GM21381 (cell line): ENCODE results near the gene CST9.
A peak's percentile ranks its signal among the peaks of the same experiment; 100 is the strongest.
"Not testable (repeated sequence)": the region's sequence is repeated elsewhere in the genome, so short reads cannot be mapped to it uniquely, and the experiment has no call there.

ENCODE experiments used
- ATAC-seq: cut with Tn5 transposase; IDR thresholded peaks from one replicate; pipeline ENCODE4 v1.9.1; 2021; ENCODE audit warnings: mild to moderate bottlenecking, moderate library complexity; ENCODE audit not compliant: unreplicated experiment

The CST9 gene

DNA sequence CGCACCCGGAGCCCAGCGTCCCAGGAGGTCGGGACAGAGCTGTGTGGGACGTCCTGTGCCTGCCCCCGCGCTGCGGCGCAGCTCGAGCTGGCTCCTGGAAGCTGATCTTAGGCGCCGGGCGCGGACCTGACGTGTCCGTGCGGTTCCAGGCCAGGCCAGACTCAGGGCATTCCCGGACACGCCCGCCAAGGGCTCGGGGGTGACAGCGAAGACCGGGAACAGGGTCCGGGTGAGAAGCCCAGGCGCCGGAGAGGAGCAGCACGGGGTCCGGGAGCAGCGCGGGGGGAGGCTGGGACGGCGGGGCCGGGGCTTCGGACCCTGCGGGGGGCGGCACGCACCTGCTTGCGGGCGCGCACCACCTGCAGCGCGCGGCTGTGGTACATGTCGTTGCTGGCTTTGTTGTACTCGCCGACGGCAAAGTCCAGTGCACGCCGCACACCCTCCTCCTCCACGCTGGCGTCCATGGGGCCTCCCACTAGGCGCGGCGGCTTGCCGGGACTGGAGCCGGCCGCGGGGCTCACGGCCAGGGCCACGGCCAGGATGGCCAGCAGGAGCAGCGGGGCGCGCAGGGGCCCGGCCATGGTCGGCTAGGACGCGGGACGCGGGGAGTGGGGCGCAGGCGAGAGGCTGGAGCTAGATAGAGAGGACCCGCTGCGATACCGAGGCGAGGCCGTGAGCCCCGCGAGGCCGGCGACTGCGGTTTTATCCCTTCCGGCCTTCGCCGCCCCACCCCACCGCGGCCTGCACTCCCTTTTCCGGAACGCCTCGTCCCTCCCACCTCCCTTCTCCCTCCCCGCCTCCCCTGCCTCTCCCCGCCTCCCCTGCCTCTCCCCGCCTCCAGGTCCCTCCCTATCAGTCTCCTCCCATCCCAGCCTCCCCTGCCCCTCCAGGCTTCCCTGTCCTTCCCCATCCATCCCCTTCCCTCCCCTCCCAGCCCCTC lies 31.8 kb upstream of the CST9 start, which contains the start of gene CST3:
Gene CST3 (minus strand): TSS at position 674 of the 940 bp plus-strand sequence. CDS start 93 bp downstream, at position 581.
- peak; percentile 54 for ATAC-seq

DNA sequence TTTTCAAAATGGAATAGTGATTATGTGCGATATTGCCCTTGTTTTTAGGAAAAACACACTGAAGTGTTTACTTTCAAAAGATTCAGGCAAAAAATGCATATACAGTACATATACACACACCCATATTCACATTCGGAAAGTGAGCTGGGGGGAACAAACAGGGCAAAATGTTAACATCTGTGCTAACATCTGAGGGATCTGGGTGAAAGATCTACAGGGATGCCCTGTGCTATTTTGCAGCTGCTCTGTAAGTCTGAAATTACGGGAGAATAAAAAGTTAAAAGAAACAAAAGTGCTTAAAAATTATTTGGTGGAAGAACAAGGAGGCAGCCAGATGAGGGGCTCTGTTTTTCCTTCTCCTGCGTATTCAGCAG lies 31.2 kb upstream of the CST9 start:
- no peak for ATAC-seq

DNA sequence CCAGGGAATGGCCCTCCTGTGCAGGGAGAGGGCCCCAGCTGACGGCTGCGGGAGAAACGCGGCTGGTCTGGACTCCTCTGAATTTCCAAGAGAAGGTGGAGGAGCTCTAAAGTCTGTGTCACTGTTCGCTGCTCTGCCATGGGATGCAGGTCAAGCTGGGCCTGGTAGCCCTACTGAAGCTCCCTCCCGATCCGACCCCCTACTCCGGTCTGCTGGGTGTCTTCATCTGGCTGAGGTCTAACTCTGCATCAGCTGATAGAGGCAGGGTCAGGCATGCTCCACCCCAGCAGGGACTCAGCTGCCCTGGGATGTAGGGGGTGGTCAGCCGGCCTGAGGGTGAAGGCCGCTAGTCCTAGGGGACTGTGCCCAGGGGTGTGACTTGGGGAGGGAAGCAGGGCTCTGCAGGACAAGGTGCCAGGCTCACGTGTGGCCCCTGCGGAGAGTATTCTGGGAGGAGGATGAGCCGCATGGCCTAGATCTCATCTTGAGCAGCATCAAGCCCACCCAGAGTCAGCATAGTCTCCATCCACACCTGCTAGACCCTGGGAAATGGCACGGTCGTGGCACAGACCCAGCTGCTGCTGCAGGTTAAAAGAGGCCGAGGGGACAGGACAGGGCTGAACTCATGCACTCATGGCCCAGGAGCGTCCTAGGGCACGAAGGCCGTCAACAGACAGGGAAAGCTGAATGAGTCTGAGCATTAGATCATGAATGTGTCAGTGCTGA lies 30.6 kb upstream of the CST9 start:
- ATAC-seq: no peak

DNA sequence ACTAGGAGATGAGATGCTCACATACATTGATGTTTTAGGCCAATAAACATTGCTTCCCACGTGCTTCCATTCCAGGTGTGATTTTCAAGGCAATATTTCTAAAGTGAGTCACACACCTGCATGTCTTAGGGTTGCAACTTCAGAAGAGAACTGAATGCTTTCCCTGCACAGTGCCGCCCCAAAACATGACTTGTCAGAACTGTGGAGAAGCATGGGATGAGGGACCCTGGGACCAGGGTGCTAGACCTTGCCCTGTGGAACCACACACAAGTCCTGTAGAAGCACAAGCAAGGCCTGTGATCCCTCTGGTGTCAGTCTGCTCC lies 30.0 kb upstream of the CST9 start:
- not testable (repeated sequence) for ATAC-seq

DNA sequence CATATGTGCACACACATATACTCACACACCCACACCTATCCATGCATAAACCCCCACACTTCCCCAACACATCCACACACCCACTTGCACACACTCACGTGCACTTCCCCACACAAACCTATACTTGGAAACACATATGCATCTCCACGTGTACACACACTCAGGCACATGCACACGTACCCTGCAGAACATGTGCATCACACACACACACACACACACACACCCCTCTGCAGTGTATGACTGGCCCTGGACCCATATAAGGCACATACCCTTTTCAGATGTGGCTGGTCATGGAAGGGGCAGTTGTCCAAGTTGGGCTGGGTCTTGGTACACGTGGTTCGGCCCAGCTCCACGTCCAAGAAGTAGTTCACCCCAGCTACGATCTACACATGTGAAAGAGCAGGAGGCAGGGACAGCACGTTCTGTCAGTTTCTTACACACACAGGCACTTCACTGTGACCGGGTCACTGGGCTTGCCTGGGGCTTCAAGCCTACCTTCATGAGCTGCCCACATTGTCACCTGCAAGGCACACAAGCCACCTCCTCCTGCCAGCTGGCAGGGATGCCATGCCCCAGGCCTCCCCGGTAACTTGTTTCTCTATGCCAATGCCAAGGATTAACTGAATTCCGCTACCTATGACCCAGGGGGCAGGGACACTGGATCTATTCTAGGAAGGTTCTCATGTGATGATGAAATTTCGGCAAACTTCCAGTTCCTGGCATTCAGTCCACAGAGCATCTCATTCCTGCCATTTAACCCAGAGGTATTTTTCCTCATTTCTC lies 29.5 kb upstream of the CST9 start:
- no peak for ATAC-seq

DNA sequence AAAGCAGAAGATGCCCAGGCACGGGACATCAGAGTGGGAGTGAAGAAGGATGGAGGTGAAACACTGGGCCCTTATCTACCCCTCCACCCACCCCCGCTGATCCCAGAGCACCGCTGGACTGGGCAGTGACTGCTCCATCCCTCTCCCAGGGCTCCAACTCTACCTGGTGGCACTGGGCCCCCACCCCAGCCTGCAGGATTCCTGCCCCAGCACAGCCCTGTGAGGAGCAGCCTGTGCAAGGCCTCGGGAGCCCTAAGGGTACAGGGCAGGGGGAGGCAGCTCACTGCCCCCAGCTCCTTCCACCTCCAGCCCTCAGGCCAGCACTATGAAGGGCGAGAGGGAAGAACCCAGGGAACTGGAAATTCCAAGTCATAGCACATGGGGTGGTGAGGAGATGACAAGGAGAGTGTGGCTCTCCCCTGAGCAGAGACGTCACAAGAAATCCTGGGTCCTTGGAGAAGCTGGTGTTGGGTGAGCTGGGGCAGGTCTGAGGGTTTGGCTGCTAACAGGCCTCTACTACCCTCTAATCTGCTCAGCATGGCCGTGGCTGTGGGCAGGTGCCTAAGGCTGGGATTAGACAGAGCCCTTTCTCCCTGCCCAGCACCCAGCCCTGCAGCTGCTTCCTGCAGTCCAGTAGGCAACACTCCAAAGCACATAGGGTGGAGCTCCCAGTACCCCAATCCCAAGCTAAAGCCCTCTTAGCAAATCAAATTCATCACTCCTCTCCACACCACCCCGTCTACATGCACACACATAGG lies 28.5 kb upstream of the CST9 start:
- no peak for ATAC-seq

DNA sequence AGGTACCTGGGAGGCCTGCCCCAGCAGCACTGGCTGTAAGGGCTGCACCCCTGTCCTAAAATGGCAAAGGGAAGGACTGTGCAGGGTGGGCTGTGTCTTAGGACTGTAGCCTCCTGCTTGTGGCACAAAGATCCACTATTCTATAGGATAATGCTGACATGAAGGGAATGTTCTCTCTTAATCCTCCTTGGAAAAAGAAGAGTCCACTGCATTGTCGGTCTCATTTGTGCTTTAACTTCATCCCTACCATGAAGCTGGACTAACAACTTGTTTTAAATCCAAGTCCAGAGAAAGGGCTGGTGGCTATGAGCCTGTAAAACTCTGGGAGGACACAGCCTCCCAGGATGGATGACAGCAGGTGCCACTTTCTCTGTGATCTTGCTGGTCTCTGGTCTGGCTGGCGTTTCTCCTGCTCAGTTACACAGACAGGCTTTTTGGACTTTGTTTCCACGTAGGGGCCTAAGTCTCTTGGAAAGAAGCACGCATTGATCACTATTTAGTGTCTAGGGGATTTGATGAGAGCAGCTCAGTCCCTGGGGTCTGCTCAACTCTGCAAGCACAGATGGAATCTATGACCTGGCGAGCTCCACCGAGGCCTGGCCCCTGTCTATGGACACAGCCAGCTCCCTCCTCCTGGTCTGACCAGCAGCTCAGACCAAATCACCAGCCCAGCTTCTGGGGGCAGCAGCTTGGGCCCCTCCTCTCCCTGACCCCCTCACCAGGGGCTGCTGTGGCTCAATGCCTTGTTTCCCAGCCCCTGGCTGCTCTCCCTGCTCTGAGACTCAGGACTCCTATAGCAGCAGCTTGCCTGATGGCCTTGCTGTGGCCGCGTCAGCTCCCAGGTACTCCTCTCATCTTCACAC lies 27.2 kb upstream of the CST9 start:
- ATAC-seq: no peak

DNA sequence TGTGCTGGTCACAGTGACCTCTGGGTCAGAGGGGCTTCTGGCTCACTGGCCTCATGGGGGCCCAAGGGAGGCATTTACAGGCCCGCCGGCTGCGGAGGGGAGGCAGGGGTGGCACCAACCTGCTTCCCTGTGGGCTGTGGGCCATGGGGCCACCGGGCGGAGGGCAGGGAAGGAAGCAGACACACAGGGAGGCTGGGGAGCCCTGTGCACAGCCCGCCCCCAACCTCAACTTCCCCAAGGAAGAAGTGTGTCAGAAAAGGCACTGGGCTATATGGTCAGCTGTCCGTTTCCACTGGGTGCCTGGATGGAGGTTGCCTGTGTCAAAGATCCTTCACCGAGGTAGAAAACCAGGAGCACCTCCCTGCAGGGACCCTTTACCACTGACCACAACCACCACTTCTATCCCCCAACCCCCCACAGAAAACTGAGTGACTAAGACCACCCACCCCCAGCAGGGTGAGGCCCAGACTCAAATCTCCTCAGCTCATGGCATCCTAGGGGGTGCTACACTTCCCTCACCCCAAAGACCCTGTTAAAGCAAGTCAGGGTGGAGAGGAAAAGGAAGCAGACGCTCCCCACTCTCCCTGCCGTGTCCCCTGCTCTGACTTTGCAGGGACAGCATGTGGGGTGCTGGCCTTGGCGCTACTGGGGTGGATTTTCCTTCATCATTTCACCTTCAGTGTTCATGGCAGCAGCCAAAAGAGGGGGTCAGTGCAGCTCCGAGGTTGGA lies 26.4 kb upstream of the CST9 start:
- no peak for ATAC-seq

DNA sequence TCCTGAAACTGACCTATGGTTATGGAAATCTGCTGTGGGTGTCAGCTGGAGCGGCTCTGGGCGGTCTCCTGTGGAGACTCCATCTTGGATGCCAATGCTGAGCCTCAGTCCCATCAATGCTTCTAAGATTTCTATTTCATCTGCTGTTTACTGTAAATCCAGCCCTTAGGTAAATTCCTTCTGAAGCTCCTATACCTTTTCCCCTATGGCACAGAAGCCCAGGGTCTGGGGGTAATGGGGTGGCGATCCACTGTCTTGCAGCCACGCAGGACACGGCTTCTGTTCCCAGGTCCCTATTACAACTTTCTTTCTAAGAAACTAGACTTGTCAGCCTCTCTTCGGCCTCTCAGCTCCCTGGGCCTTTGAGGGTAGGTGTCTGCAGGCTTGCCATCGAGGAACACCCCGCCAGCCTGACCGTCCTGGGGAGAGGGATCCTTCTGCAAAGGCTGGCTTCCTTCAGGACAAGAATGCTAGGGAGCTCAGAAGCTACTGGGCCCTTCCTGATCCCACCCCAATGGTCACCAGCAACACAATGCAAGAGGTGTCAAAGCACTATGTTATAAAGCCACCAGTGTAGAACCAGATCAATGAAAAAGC lies 25.6 kb upstream of the CST9 start:
- ATAC-seq: no peak

DNA sequence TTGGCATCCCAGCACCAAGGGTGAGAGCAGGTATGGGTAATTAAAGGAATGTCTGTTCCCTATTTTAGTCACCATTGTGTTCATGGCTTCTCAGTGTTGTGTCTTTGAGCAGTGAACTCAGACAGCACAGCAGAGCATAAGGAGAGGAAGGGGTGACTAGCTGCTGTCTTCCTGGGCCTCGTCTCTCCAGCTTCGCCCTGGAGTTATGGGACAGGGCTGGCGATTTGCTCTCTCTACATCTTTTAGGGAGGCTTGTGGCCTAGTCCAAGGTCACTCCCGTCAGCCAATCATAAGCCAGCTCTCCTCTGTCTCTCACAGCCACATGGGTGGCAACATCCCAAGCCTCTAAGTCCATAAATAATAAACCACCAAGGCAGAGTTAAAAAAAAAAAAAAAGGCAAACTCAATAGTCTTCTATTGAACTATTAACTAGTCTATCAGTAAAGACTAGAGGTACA lies 24.7 kb upstream of the CST9 start:
- ATAC-seq: no peak

DNA sequence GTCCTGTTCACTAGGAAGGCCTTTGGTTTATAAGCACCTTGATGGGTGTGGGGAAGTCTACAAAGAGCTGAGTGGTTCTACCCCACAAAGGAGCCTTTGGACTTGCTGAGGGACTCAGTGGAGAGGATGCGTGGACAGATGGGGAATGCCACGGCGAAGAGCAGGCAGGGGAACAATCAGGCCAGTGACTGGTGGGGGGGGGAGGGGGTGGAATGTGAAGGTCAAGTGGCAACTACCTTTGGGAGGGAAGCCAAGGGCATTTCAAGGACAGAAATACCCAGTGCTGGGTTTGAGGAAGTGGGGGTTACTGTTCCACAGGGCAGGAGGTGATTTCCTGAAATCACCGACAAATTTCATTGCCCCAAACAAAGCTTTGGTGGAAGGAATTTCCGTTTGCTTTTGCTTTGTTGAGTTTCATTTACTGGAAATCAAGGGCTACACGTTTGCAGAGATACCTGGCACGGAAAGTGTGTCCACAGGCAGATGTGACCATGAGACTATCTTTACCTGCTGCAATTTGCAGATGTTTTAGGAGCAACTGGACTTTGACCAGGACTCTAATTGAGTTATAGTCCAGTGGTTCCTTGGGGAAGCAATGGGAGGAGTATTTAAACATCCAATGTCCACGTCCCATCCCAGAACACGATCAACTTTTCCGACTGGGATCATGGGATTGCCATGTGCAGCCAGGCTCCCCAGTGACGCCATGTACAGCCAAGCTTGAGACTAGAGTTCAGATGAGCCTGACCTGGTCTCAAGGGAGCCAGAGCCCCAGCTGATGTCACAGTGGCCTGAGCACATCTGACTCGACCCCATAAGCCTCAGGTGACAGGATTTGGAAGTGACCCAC lies 24.1 kb upstream of the CST9 start:
- ATAC-seq: no peak

DNA sequence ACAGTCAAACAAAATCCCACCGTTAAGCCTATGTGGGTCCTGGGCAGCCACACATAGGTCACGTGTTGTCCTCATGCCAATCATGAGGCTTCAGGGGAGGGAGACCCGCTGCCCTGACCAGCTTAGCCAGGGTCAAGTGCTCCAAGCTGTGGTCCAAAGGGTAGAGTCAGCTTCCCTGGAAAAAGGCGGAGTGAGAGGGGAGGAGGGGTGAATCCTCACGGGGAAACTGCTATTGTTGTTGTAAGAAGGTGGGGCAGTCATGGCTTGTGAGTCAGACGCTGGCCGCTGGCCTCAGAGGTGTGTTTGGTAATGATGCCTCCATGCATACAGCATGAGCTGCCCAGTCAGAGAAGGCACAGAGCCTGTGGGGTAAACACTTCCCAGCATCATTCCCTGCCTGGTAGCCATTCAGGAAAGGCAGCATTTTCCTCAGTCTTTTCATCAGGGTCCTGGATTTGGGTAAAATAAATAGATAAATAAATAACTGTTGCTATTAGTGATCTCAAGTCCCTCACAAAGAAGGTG lies 23.4 kb upstream of the CST9 start:
- no peak for ATAC-seq

DNA sequence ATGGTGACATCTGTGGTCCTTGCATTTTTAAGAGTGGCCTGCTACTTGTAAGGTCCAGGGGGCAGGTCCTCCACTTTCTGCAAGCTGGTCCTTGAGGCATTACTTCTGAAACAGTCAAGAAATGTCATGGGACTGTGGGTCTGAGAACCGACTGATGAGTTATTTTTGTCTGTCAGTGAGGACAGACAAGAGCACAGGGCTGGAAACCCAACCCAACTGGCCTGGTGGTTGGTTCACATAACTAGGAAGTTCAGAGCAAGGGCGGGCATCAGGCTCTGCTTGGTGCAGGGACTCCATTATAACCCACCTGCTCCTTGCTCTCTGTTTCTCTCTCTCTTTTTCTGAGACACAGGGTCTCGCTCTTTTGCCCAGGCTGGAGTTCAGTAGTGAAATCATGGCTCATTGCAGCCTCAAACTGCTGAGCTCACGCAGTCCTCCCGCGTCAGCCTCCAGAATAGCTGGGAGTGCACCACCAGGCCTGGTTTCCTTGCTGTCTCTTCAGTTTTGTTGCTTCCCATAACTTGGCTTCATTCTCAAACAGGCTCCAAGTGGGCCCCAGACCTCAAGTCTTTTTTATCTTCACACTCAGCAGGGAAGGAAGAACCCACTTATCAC lies 22.8 kb upstream of the CST9 start:
- no peak for ATAC-seq

DNA sequence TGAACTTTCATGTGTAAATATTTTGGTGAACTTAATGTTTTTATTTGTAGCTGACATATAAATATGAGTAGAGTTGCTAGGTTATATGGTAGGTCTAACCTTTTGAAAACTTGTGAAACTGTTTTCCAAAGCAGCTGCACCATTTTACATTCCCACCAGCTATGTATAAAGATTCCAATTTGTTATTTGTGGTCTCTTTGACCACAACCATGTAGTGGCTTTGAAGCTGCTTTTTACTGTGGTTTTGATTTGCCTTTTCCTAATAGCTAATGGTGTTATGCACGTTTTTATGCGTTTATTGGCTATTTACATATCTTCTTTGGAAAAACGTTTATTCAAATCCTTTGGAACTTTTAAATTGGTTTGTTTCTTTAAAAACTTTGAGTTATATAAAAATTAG lies 21.8 kb upstream of the CST9 start:
- ATAC-seq: no peak

DNA sequence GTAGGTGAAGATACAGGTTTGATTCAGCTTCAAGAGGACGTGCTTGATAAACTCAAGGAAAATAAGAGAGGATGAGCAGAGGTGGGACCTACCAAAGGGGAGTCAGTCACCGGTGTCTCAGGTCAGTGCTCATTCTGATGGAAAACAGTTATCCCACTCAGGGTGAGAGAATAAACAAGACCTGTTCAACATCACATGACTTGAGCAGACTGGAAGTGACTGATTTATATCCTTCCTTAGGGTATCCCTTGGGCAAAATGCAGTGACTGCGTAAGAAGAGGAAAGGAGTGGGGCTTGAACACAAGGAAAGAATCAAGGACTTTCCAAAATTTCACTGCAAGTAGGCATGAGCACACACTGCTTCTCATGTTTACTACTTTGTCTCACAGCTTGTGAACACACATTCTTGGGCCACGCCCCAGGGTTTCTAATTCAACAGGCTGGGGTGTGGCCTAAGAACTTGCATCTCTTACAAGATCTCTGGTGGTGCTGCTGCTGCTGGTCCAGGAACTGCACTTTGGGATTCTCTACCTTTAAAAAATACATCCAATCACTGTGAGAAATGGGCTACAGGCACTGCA lies 20.4 kb upstream of the CST9 start:
- no peak for ATAC-seq

DNA sequence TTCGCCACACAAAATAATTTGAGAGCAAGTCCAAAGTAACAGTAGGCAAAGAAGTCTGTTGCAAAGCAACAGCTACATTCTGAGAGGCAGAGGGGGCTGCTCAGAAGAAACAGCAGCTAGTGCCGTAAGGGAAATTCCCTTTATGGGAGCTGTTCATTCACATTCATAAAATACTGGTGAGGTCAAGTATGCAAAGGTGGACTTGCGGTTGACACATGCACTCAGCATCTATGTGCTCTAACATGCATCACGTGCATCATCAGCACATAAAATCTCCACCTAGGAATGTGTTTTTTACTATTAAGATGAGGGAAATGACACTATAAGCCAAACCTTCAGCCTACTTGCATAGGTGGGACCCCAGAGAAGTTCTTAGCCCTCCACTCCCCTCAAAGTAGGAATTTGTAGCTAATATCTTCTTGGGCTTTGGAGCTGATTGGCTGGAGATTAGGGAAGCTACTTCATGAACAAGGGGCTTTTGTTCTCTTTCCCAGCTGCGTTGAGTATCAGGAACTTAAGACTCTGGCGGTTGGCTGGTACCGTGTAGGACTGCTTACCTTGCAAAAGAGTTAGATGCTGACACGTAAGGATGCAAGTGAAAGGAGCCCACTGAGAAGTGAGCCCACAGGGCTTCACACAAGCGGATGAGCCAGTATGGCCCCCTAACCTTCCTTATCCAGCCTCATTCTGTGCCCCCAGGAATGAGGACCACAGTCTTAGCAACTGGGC lies 19.7 kb upstream of the CST9 start:
- no peak for ATAC-seq
